Left colon (tissue), 2 donors: ENCODE data around the gene CSRP2. TPM values are rescaled to one million over a fixed set of nuclear protein-coding genes. Genes with fewer than 3 reads are reported as not detected.
A peak's percentile ranks its signal among the peaks of the same experiment; 100 is the strongest.

Experiments
- ATAC-seq: fragments of 200-7000 bp; cut with Tn5 transposase; one replicate; pipeline ENCODE4 v1.9.1; 2020; ENCODE audit warnings: mild to moderate bottlenecking, moderate library complexity
- DNase-seq, 2 donors: peaks; one replicate each; pipeline ENCODE4 v3.0.0-alpha.2; 2020
- intact Hi-C, 2 donors: fragments of 100-400 bp; cut with DNase I in 1 of 2; cut with micrococcal nuclease in 1 of 2; formaldehyde crosslinking; loops; one replicate each; pipeline versions ENCODE4 v1.11.2 to v1.14.0; 2022; cut with DNase I, micrococcal nuclease
- long read RNA-seq: library from polyadenylated mRNA; unstranded; transcript quantifications from one replicate; pipeline ENCODE4 v2.0.0, GENCODE V29; 2021
- total RNA-seq, 2 donors: library from RNA; stranded (reverse); fragmentation: NEBNext Ultra II Directional; extraction: Animal tissue kit (Norgen Biotek cat#: 25700); gene quantifications; one replicate each; pipeline ENCODE4 v1.2.1, GENCODE V29; 2021
- donor health status: DM: no; HTN: no; CAD: no.
- donor health status: DM: yes; HTN: yes; CAD: no.

Gene CSRP2
- total RNA-seq: 1 to 10 TPM; 5.7 to 7.8 TPM
- long read RNA-seq, partial matches to known transcripts: 0 of 2 reads
- long read RNA-seq, other reads (novel, unspliced or antisense): 0 of 2 reads

GRCh38 chr12:76878899-76879709, at the start of gene CSRP2:
Gene CSRP2, minus strand, starts transcription at chr12:76879019. Its CDS starts 12,759 bp downstream, at chr12:76866260.
- ATAC-seq (peak; percentile 99), DNase-seq (peak; percentile 81 to 87)
- intact Hi-C loops: no loop called here

GRCh38 chr12:76927170-76927784, 48.5 kb upstream of the CSRP2 start:
- ATAC-seq (peak; percentile 37), DNase-seq (peak in 1 of 2 donors; percentile 47)
- intact Hi-C loops: no loop called here

DNA sequence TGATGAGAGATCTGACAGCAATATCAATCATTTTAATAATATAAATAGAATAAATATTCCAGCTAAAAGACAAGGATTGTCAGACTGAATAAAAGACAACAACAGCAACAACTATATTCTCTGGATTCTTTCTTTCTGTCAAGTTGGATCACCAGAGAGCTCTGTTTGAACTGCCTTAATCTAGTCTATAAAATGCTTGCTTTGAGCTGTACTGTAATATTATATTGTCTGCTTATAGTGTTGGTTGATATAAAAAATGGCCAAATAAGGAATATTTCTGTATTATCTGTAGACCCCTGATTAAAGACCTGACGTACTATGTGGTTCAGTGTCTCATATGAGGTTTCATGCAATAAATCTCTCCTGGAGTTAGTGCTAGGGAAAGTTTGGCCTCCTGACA, 46.3 kb upstream of the CSRP2 start:
- intact Hi-C loops: no loop called here
- ATAC-seq (no peak), DNase-seq (no peak)

- DNase-seq (no peak), ATAC-seq (no peak)
- intact Hi-C loops: no loop called here
Measured at GRCh38 chr12:76922866-76923265, 44.0 kb upstream of the CSRP2 start.

- intact Hi-C loops: no loop called here
- DNase-seq (no peak), ATAC-seq (no peak)
Measured at GRCh38 chr12:76921891-76922664, 43.3 kb upstream of the CSRP2 start.

- intact Hi-C loops: no loop called here
- DNase-seq: no peak
- ATAC-seq: no peak
Measured at GRCh38 chr12:76921100-76921471, 42.3 kb upstream of the CSRP2 start.

GRCh38 chr12:76920172-76921099, 41.6 kb upstream of the CSRP2 start:
- intact Hi-C loops: no loop called here
- DNase-seq (no peak), ATAC-seq (no peak)

GRCh38 chr12:76919383-76920171, 40.8 kb upstream of the CSRP2 start:
- DNase-seq (no peak), ATAC-seq (no peak)
- intact Hi-C loops: no loop called here

DNA sequence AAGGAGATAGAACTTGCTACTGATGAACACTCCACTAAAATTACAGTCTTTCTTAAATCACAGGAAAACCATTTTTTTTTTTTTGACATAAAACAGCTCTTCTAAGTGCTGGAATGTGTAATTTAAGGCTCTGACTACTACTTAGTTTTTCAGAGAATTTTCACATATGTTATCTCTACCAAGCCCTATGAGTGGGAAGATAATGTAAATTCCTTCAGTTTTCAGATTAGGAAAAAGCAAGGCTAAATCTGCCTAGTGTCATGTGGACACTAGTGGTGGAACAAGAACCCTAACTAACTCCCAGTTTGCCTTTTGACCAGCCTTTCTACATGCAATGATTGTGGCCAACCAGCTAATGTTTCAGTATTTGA, 37.3 kb upstream of the CSRP2 start:
- intact Hi-C loops: no loop called here
- DNase-seq (no peak), ATAC-seq (no peak)

GRCh38 chr12:76915361-76916169, 36.7 kb upstream of the CSRP2 start:
- intact Hi-C loops: no loop called here
- no peak for ATAC-seq
- DNase-seq: no peak

- DNase-seq (no peak), ATAC-seq (no peak)
- intact Hi-C loops: no loop called here
Measured at GRCh38 chr12:76914102-76914859, 35.5 kb upstream of the CSRP2 start.

- ATAC-seq (no peak), DNase-seq (no peak)
- intact Hi-C loops: no loop called here
Measured at GRCh38 chr12:76909290-76909689, 30.5 kb upstream of the CSRP2 start.

- no peak for DNase-seq
- no peak for ATAC-seq
- intact Hi-C loops: no loop called here
Measured at GRCh38 chr12:76908303-76909017, 29.6 kb upstream of the CSRP2 start.

GRCh38 chr12:76901628-76902380, 23.0 kb upstream of the CSRP2 start:
- intact Hi-C loops: no loop called here
- ATAC-seq: no peak
- DNase-seq: no peak

DNA sequence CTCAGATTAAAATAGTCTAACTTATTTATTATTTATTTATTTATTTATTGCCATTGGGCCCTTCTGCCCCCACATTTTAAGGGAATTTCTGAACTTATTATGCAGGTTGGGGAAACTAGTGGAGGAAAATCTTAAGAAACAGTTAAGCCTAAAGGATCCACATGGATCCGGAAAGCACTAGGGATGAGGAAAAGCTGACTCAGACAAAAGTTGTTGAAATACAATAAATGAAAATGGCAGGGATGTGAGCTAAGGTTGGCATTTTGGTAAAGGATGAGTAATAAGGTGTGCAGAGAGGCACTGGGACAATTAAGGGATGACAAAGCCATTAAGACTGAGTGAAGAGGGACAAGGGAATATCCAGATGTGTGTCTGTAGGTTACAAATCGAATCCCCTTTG, 20.7 kb upstream of the CSRP2 start:
- intact Hi-C loops: no loop called here
- DNase-seq (no peak), ATAC-seq (no peak)
